Endometrium (tissue), 2 donors: ENCODE measurements around the gene NBEA.
"Not testable (repeated sequence)": the region's sequence is repeated elsewhere in the genome, so short reads cannot be mapped to it uniquely, and the experiment has no call there.

Experiments
- FAIRE-seq: peaks from 2 replicates; lab custom pipeline; 2012; peaks lifted over from hg19 to GRCh38; lab: Jason Lieb, UNC
- donor health status: control.
- donor health status: control.

NBEA gene

GRCh38 chr13:35058585-35058984, 116.5 kb downstream of the NBEA start:
- FAIRE-seq, result not testable (repeated sequence)

GRCh38 chr13:35086667-35087066, 144.6 kb downstream of the NBEA start:
- no peak for FAIRE-seq

DNA sequence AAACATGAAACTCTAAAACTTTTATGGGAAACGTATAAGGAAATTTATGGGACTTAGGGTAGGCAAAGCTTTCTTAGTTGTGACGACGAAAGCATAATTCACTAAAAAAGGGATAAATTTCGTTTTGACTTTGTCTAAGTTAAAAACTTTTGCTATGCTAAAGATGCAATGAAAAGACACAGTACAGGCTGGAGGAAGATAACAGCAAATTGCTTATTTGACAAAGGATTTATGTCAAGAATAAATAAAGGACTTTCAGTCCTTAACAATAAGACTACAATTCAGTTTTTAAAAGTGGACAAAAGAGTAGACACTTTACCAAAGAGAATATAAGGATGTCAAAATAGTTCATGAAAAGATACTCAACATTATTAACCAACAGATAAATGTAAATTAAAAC, 150.2 kb downstream of the NBEA start:
- FAIRE-seq, result no peak

DNA sequence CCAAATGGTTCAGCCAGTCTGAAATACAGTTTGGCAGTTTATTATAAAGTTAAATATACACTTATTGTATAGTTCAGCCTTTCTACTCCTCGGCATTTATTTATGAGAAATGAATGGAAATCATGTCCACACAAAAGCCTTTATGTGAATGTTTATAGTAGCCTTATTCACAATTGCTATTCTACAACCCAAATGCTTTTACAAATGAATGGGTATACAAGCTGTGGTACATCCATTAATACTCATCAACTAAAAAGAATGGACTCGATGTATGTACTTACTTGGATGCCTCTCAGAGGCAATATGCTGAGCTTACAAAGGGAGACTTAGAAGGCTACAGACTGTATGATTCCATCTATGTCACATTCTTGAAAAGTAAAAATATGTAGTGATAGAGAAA, 150.7 kb downstream of the NBEA start:
- FAIRE-seq, result no peak

DNA sequence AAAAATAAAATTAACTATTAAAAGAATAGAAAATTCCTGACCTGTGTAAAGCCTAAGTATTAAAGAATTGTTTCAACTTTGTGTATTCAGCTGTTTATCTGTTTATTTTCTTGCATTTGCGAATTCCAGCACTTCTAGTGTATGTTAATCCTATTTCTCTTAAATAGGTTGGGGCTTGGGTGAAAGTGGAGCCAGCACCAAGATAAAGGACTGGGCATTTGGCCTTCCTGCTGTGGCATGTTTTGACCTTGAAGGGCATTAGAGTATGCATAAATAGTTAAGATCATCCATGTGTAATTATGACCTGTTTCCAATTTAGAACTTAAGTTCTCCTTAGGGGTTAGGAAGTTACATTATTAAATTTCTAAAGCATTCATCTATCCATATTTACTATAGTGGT, 151.3 kb downstream of the NBEA start:
- no peak for FAIRE-seq

GRCh38 chr13:35106771-35107170, 164.7 kb downstream of the NBEA start:
- not testable (repeated sequence) for FAIRE-seq

- no peak for FAIRE-seq
These were observed 165.5 kb downstream of the NBEA start for GRCh38 chr13:35107535-35107934.

- not testable (repeated sequence) for FAIRE-seq
These were observed 171.5 kb downstream of the NBEA start for GRCh38 chr13:35113612-35114011.

- FAIRE-seq, result no peak
These were observed 185.4 kb downstream of the NBEA start for GRCh38 chr13:35127466-35127865.

- no peak for FAIRE-seq
These were observed 187.4 kb downstream of the NBEA start for GRCh38 chr13:35129500-35129899.

DNA sequence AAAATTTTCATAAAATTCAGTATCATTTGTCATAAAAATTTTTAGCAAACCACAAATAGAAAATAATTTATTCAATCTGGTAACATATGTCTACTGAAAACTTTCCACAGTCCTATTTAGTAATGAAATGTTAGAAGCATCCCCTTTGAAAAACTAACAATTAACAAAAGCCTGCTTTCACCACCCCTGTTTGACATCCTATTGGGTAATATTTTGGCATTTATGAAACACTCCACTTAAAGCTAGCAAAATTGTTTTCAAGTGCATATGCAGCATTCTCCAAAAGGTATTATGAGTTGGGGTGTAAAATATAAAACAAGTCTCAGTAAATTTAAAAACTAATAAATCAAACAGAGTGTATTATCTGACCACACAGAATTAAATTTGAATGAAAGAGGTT, 189.4 kb downstream of the NBEA start:
- no peak for FAIRE-seq

GRCh38 chr13:35136585-35136984, 194.5 kb downstream of the NBEA start:
- FAIRE-seq, result no peak

- FAIRE-seq, result no peak
These were observed 197.5 kb downstream of the NBEA start for GRCh38 chr13:35139591-35139990.

GRCh38 chr13:35140321-35140720, 198.3 kb downstream of the NBEA start:
- FAIRE-seq, result peak; percentile 37

- FAIRE-seq, result no peak
These were observed 198.8 kb downstream of the NBEA start for GRCh38 chr13:35140831-35141230.

DNA sequence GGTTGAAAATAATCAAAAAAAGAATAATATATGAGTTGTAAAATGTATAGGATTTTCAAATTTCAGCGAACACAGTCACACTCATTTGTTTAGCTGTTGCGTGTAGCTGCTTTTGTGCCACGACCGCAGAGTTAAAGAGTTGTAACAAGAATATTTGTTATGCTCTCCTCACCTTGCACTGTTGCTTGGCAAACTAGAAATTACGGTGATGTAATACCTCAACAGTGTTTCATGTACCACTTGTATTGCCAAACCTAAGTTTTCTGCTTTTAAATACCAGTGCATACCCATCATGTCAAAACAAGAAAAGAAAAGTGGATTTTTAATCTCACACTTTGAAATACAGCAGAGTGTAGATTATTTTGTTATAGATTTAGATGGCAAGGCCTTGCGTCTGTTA, 201.1 kb downstream of the NBEA start:
- no peak for FAIRE-seq

- FAIRE-seq, result no peak
These were observed 202.3 kb downstream of the NBEA start for GRCh38 chr13:35144166-35144890.

DNA sequence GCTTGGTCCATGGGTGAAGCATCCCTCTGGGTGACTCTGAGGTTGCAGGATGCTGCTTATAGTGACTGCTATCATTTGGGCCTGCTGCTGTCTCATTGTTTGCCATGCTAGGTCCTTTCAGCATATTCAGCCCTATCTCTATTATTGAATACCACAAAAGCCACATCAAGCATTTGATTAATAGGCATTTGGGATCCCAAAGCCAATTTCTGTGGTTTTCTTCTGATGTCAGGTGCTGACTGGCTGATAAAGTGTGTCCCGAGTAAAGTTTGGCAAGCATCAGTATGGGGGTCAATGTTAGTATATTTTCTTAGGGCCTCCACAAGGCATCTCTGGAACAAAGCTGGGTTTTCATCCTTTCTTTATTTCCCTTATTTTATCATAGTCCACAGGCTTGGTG, 204.6 kb downstream of the NBEA start:
- FAIRE-seq, result no peak

GRCh38 chr13:35157143-35157755, 215.2 kb downstream of the NBEA start:
- peak; percentile 74 for FAIRE-seq

DNA sequence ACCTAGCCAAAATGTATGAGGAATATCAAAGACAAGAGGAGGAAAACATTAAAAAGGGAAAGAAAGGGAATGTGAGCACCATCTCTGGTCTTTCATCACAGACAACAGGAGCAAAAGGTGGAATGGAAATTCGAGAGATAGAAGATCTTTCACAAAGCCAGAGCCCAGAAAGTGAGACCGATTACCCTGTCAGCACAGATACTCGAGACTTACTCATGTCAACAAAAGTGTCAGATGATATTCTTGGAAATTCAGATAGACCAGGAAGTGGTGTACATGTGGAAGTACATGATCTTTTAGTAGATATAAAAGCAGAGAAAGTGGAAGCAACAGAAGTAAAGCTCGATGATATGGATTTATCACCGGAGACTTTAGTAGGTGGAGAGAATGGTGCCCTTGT, 217.0 kb downstream of the NBEA start:
- no peak for FAIRE-seq

GRCh38 chr13:35160896-35161295, 218.8 kb downstream of the NBEA start:
- FAIRE-seq, result peak; percentile 87

- FAIRE-seq, result no peak
These were observed 220.3 kb downstream of the NBEA start for GRCh38 chr13:35162420-35162819.

- FAIRE-seq, result peak; percentile 69
These were observed 221.6 kb downstream of the NBEA start for GRCh38 chr13:35163674-35164073.

- peak; percentile 91 for FAIRE-seq
These were observed 222.4 kb downstream of the NBEA start for GRCh38 chr13:35164324-35164932.
